ENCODE measurements around the gene HOXD10. TPM values are rescaled to one million over a fixed set of nuclear protein-coding genes. Genes with fewer than 3 reads are reported as not detected.

Gene HOXD10
- total RNA-seq, 3 donors from 2014 or later = 1.6 to 5.2 TPM; not detected in 1

DNA sequence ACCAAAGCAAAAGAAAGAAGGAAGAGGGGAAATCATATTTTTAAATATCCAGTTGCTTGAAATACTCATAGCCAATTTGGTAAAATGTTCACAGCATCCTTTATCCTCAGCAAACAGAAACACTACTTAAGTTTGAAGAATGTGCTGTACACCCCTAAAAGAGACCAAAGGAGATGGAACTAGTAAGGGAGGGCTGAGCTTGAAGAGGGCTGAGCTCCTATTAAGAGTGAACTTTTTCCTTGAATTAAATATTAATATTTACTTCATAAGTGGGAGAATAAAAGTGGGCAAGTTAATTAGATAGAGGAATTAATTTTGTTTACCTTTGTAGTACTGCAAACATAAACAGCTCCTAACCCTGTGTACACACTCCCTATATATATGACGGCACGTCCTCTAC, 39.8 kb upstream of the HOXD10 start:
- no peak overlapping the region for H3K4me3 ChIP-seq
- peaks cover 4 to 98% of the 10 kb centered on the region in 2 donors for H3K27me3 ChIP-seq
- no peak for DNase-seq (ENCODE audit: low spot score in 2 of 2)
- intact Hi-C loops (cut with DNase I; ENCODE audit: low total_unique reads) = no loop called here
- H3K36me3 ChIP-seq = no peaks in the 10 kb centered on the region
- no peak for TF ChIP-seq POLR2AphosphoS5 (IDR thresholded peaks at IDR 0.05)
- no peak for TF ChIP-seq POLR2A (IDR thresholded peaks at IDR 0.05)
- TF ChIP-seq, protein P1, sequence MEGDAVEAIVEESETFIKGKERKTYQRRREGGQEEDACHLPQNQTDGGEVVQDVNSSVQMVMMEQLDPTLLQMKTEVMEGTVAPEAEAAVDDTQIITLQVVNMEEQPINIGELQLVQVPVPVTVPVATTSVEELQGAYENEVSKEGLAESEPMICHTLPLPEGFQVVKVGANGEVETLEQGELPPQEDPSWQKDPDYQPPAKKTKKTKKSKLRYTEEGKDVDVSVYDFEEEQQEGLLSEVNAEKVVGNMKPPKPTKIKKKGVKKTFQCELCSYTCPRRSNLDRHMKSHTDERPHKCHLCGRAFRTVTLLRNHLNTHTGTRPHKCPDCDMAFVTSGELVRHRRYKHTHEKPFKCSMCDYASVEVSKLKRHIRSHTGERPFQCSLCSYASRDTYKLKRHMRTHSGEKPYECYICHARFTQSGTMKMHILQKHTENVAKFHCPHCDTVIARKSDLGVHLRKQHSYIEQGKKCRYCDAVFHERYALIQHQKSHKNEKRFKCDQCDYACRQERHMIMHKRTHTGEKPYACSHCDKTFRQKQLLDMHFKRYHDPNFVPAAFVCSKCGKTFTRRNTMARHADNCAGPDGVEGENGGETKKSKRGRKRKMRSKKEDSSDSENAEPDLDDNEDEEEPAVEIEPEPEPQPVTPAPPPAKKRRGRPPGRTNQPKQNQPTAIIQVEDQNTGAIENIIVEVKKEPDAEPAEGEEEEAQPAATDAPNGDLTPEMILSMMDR (IDR thresholded peaks at IDR 0.05) = no peak
- no peak overlapping the region for H3K27ac ChIP-seq
- H3K4me1 ChIP-seq = no peaks in the 10 kb centered on the region
- H3K9me3 ChIP-seq = peaks cover 0 to 6% of the 10 kb centered on the region in 2 donors

DNA sequence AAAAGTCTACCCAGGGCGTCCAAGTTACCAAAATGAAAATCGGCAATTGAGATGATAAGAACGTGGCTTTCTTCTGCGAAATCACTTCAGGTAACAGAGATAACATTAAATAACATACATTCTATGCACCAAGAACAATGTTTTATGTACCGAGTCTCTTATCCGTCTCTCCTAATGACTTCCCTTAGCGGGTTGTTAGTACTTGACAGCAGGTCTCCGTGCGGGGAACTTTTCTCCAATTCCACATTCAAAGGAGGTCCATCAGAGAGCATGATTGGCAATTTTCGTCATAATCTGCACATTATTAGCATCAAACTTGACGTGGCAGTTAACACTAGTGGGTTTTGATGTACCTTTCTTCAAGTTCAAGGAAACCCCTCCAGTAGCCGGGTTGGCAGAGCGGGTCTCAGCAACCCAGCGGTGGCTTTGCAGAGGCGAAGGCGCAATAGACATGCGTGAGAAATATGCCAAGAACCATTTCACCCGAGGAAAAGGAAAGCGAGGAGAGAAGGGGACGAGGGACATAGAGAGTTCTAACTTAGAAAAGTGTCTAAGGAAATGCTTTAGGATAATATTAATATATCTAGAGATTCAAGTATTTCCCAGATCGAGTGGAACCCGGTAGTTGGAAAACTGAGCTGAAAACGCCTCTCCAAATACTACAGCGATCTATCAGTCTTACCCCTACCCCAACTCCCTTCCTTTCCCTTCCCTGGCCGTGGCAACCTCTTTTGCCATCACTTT, 37.9 kb upstream of the HOXD10 start:
- TF ChIP-seq POLR2AphosphoS5 (IDR thresholded peaks at IDR 0.05) = no peak
- TF ChIP-seq, protein P1 (IDR thresholded peaks at IDR 0.05) = no peak
- TF ChIP-seq POLR2A (IDR thresholded peaks at IDR 0.05) = no peak
- intact Hi-C loops (cut with DNase I; ENCODE audit: low total_unique reads) = no loop called here
- H3K27ac ChIP-seq = no peak overlapping the region
- H3K4me1 ChIP-seq = no peaks in the 10 kb centered on the region
- peaks cover 3 to 98% of the 10 kb centered on the region in 2 donors for H3K27me3 ChIP-seq
- H3K4me3 ChIP-seq = peak overlapping the region in 1 of 3 donors; percentile 51
- no peaks in the 10 kb centered on the region for H3K36me3 ChIP-seq
- no peak for DNase-seq (ENCODE audit: low spot score in 2 of 2)
- H3K9me3 ChIP-seq = peaks cover 0 to 10% of the 10 kb centered on the region in 2 donors

DNA sequence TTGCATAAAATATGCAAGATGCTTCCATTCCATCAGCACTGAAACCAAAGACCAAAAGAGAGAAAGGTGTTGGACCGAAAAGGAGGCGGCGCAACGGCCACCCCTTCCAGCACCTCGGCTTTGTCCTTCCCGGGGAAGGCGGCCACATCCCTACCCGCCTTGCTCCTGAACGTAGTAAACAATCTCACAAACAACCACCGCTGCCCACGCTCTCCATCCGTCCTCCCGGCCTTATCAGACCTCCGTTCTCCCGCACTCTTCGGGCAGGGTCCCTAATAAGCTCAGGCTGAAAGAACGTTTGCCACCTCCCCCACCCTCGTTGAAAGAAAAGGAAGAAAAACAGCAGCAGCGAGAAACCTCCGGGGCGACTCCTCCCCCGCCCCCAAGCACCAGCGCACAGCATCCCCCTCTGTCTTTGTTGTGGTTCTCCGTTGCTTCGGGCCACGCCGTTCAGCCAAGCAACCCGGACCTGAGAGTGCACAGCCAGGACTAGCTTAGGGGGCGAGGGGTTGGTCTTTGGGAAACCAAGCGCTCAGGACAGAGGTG, 37.2 kb upstream of the HOXD10 start:
- TF ChIP-seq POLR2AphosphoS5 (IDR thresholded peaks at IDR 0.05) = no peak
- H3K4me3 ChIP-seq = peak overlapping the region in 2 of 3 donors; percentile 16 to 51
- H3K4me1 ChIP-seq = no peaks in the 10 kb centered on the region
- H3K27me3 ChIP-seq = peaks cover 3 to 98% of the 10 kb centered on the region in 2 donors
- H3K9me3 ChIP-seq = peaks cover 0 to 15% of the 10 kb centered on the region in 2 donors
- DNase-seq (ENCODE audit: low spot score in 2 of 2) = no peak
- H3K27ac ChIP-seq = no peak overlapping the region
- intact Hi-C loops (cut with DNase I; ENCODE audit: low total_unique reads) = no loop called here
- H3K36me3 ChIP-seq = no peaks in the 10 kb centered on the region

DNA sequence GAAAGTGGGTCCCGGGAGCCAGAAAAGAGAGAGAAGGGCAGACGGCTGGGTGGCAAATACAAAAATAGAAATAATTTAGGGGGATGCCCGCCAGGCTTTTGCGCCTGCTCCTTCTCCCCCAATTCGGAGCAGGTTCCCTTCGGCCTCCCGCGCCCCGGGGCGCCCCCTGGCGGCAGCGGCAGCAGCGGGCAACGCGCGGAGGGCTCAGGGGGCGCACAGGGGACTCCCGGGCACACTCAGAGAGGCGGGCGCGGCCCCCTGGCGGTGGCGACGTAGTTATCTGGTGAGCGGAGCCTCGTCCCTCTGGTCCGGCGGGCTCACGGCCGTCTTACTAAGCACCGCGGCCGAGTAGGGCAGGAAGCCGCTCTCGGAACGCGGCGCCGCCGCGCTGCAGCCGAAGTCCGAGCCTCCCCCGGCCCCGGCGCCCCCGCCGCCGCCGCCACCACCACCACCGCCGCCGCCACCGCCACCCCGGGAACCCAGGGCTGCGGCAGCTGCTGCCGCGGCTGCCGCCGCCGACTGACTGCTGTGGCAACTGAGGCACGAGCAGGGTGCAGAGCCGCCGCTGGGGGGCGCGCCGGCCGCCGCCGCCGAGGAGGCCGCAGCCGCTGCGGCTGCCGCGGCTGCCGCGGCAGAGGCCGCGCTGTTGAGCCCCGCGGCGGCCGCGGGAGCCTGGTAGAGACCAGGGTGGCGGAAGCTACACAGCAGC, 36.6 kb upstream of the HOXD10 start:
- intact Hi-C loops (cut with DNase I; ENCODE audit: low total_unique reads) = loop anchor here (10.0 kb wide), 1 partner anchor 395 kb away; no protein-coding TSS in a partner anchor

More for the DNA sequence above, 36.6 kb upstream of the HOXD10 start:
- peaks cover 3 to 98% of the 10 kb centered on the region in 2 donors for H3K27me3 ChIP-seq
- H3K9me3 ChIP-seq = peaks cover 0 to 15% of the 10 kb centered on the region in 2 donors
- no peak overlapping the region for H3K27ac ChIP-seq
- no peaks in the 10 kb centered on the region for H3K4me1 ChIP-seq
- H3K4me3 ChIP-seq = peak overlapping the region in 2 of 3 donors; percentile 16 to 51
- no peak for TF ChIP-seq POLR2A (IDR thresholded peaks at IDR 0.05)
- TF ChIP-seq, protein P1 (IDR thresholded peaks at IDR 0.05) = peak in 1 of 3 donors; percentile 28
- H3K36me3 ChIP-seq = no peaks in the 10 kb centered on the region
- DNase-seq (ENCODE audit: low spot score in 2 of 2) = no peak
